PC-3 (cell line): ENCODE results near the gene KCNQ1OT1. TPM values are rescaled to one million over a fixed set of nuclear protein-coding genes. Genes with fewer than 3 reads are reported as not detected.

Experiments used
- ATAC-seq: fragments of 200-7000 bp; cut with Tn5 transposase; 2 replicates; pipeline ENCODE4 v1.9.1; 2020; ENCODE audit warnings: mild to moderate bottlenecking, moderate library complexity
- BruUV-seq: library from RNA; stranded (reverse); fragments of 400-500 nt; replicated peaks from 2 replicates; lab custom pipeline; 2021; lab: Mats Ljungman, UMichigan
- CTCF ChIA-PET: fragments of 300-600 bp; sonication (Branson Sonifier 250); formaldehyde crosslinking; loops from one replicate; lab custom pipeline; 2022; ENCODE audit warnings: antibody characterized with exemption; lab: Charles Lee
- POLR2A ChIA-PET: fragments of 300-600 bp; sonication (Branson Sonifier 250); formaldehyde crosslinking; loops from one replicate; lab custom pipeline; 2022; ENCODE audit warnings: antibody characterized with exemption; ENCODE audit not compliant: unreplicated experiment; lab: Charles Lee
- DNase-seq: peaks from one replicate; pipeline ENCODE4 v3.0.0-alpha.2; 2015
- H2AFZ ChIP-seq: fragments of 300-600 bp; sonication (generic); 2 replicates; pipeline ENCODE4 v1.6.0; 2016; ENCODE audit warnings: antibody characterized with exemption, low read length
- H3F3A ChIP-seq: fragments of 300-600 bp; sonication (generic); one replicate; pipeline ENCODE4 v1.6.0; 2017; ENCODE audit warnings: antibody characterized with exemption, low read length, control low read depth, mild to moderate bottlenecking; ENCODE audit not compliant: unreplicated experiment
- H3K27ac ChIP-seq: fragments of 300-600 bp; sonication (generic); 2 replicates; pipeline ENCODE4 v1.5.1; 2016; ENCODE audit warnings: mild to moderate bottlenecking, low read length
- H3K27me3 ChIP-seq: fragments of 300-600 bp; sonication (generic); 2 replicates; pipeline ENCODE4 v1.6.1; 2016; ENCODE audit warnings: low read length, mixed read lengths
- H3K36me3 ChIP-seq: fragments of 300-600 bp; sonication (generic); 2 replicates; pipeline ENCODE4 v1.6.1; 2016; ENCODE audit warnings: low read depth, mixed run types, low read length, mixed read lengths
- H3K4me1 ChIP-seq: fragments of 300-600 bp; sonication (generic); 2 replicates; pipeline ENCODE4 v1.5.1; 2016; ENCODE audit warnings: low read length; ENCODE audit not compliant: insufficient read depth
- H3K4me2 ChIP-seq: fragments of 300-600 bp; sonication (generic); 2 replicates; pipeline ENCODE4 v1.6.0; 2016; ENCODE audit warnings: low read length
- H3K4me3 ChIP-seq: fragments of 300-600 bp; sonication (generic); 2 replicates; pipeline ENCODE4 v1.5.1; 2016; ENCODE audit warnings: mild to moderate bottlenecking, low read length, mixed read lengths
- H3K79me2 ChIP-seq: fragments of 300-600 bp; sonication (generic); 2 replicates; pipeline ENCODE4 v1.6.1; 2017; ENCODE audit warnings: low read length, mixed read lengths
- H3K9ac ChIP-seq: fragments of 300-600 bp; sonication (generic); 2 replicates; pipeline ENCODE4 v1.6.0; 2016; ENCODE audit warnings: mild to moderate bottlenecking, low read length
- H3K9me2 ChIP-seq: fragments of 300-600 bp; sonication (generic); replicated peaks from 2 replicates; pipeline ENCODE4 v1.6.1; 2016; ENCODE audit warnings: mixed run types, low read length, mixed read lengths
- H3K9me3 ChIP-seq: fragments of 300-600 bp; sonication (generic); 2 replicates; pipeline ENCODE4 v1.6.1; 2016; ENCODE audit warnings: low read length, mixed read lengths
- H4K20me1 ChIP-seq: fragments of 300-600 bp; sonication (generic); 2 replicates; pipeline ENCODE4 v1.6.1; 2016; ENCODE audit warnings: low read length, mixed read lengths
- EZH2 ChIP-seq: fragments of 300-600 bp; sonication (generic); IDR thresholded peaks from one replicate; pipeline ENCODE4 v1.6.1; 2017; ENCODE audit warnings: antibody characterized with exemption, mild to moderate bottlenecking, low read length; ENCODE audit not compliant: unreplicated experiment
- EZH2phosphoT487 ChIP-seq: fragments of 300-600 bp; sonication (generic); IDR thresholded peaks from 2 replicates; pipeline ENCODE4 v1.6.1; 2018; ENCODE audit warnings: mild to moderate bottlenecking, antibody characterized with exemption, low read length, borderline replicate concordance
- intact Hi-C: fragments of 100-400 bp; cut with micrococcal nuclease; formaldehyde crosslinking; loops from 2 replicates; pipeline ENCODE4 v1.9.0; 2023
- total RNA-seq: library from RNA; depleted of rRNA; stranded (reverse); fragments of >200 nt; gene quantifications from 2 replicates; pipeline ENCODE4 v1.2.3, GENCODE V29; 2014
- TF ChIP-seq, protein P1 (sequence below): fragments of 300-600 bp; sonication (generic); conservative IDR thresholded peaks from 2 replicates; pipeline ENCODE4 v1.5.1; 2017; ENCODE audit warnings: antibody characterized with exemption, low read depth, mild to moderate bottlenecking, low read length

Gene KCNQ1OT1
- total RNA-seq, 1 experiment from 2014 or later = 1.5 TPM

DNA sequence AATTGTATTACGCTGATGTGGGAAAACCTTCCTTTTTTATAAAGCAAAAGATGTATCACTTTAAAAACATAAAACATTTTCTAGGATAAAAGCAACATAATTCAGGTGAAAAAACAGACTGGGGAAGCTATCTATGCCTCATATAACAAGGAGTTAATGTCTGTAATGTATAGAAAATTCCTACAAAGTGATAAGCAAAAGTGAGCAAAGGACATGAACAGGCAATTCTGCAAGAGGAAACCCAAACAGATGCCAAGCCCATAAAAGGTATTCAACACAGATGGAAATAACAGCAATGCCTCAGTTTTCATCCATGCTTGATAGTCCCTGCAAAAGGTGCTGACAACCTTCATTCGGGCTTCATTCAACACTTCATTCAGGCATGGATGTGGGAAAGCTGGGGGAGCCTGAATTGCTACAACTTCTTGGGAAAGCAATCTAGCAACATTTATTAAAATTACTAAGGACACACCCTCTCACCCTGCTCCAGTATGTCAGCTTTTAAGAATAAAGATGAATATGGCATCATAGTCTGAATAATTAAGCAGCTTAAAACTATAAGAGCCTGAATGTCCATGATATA is 39.3 kb downstream of the KCNQ1OT1 start:
- Histone ChIP-seq H3K9me2 (no peaks in the 10 kb centered on the region; the same call in 1 of the 2 replicates), H3K79me2 (no peaks in the 10 kb centered on the region), H4K20me1 (no peaks in the 10 kb centered on the region), H3K27me3 (no peaks in the 10 kb centered on the region), H2AFZ (no peak overlapping the region), H3K27ac (no peak overlapping the region), H3K4me3 (no peak overlapping the region), H3K36me3 (peaks cover 17% of the 10 kb centered on the region; the same call in 1 of the 2 replicates), H3K9me3 (peaks cover 12% of the 10 kb centered on the region; the same call in 1 of the 2 replicates), H3K4me2 (no peak overlapping the region), H3F3A (no peaks in the 10 kb centered on the region), H3K9ac (no peak overlapping the region), H3K4me1 (no peaks in the 10 kb centered on the region; the same call in 1 of the 2 replicates)
- DNase-seq (no peak), ATAC-seq (no peak)
- CTCF ChIA-PET = no interaction called here
- POLR2A ChIA-PET = no interaction called here
- BruUV-seq = no TSS peak
- TF ChIP-seq, protein P1, sequence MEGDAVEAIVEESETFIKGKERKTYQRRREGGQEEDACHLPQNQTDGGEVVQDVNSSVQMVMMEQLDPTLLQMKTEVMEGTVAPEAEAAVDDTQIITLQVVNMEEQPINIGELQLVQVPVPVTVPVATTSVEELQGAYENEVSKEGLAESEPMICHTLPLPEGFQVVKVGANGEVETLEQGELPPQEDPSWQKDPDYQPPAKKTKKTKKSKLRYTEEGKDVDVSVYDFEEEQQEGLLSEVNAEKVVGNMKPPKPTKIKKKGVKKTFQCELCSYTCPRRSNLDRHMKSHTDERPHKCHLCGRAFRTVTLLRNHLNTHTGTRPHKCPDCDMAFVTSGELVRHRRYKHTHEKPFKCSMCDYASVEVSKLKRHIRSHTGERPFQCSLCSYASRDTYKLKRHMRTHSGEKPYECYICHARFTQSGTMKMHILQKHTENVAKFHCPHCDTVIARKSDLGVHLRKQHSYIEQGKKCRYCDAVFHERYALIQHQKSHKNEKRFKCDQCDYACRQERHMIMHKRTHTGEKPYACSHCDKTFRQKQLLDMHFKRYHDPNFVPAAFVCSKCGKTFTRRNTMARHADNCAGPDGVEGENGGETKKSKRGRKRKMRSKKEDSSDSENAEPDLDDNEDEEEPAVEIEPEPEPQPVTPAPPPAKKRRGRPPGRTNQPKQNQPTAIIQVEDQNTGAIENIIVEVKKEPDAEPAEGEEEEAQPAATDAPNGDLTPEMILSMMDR = no peak
- TF ChIP-seq EZH2phosphoT487 (no peak), EZH2 (no peak)
- intact Hi-C loops = no loop called here

DNA sequence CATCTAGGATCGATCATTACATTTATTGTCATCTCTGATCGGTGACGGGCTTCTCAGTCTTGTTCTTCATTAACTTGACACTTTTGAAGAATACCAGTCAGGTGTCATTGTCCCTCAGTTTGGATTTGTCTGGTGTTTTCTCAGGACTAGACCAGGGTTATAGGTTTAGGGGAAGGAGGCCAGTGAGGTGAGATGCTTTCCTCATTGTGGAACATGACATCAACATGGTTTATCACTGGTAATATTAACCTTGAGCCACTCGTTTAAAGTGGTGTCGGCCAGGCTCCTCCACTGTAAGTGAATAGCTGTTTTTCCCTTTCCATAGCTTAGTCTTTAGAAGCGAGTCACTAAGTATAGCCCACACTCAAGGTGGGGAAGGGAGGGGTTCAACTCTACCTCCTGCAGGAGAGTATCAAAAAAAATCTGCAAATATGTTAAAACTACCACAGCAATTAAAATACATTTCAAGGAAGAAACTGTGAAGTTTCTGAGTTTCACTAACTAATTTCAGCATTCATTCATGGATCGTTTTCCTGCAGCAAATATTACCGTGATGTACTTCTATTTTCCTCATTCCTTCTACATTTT is 42.0 kb downstream of the KCNQ1OT1 start:
- no peak overlapping the region for H3K4me3 ChIP-seq
- H3K4me2 ChIP-seq = no peak overlapping the region
- DNase-seq (no peak), ATAC-seq (no peak)
- no peaks in the 10 kb centered on the region for H3K27me3 ChIP-seq
- H3K4me1 ChIP-seq = no peaks in the 10 kb centered on the region; the same call in 1 of the 2 replicates
- no TSS peak for BruUV-seq
- no peaks in the 10 kb centered on the region for H3K79me2 ChIP-seq
- no peak overlapping the region for H2AFZ ChIP-seq
- TF ChIP-seq, protein P1 = no peak
- no peak for TF ChIP-seq EZH2phosphoT487
- no peak for TF ChIP-seq EZH2
- no peak overlapping the region for H3K27ac ChIP-seq
- no peaks in the 10 kb centered on the region for H4K20me1 ChIP-seq
- CTCF ChIA-PET = no interaction called here
- peaks cover 14% of the 10 kb centered on the region; the same call in 1 of the 2 replicates for H3K36me3 ChIP-seq
- peaks cover 12% of the 10 kb centered on the region; the same call in 1 of the 2 replicates for H3K9me3 ChIP-seq
- no peaks in the 10 kb centered on the region; the same call in 1 of the 2 replicates for H3K9me2 ChIP-seq
- intact Hi-C loops = no loop called here
- H3F3A ChIP-seq = no peaks in the 10 kb centered on the region
- POLR2A ChIA-PET = no interaction called here
- no peak overlapping the region for H3K9ac ChIP-seq

DNA sequence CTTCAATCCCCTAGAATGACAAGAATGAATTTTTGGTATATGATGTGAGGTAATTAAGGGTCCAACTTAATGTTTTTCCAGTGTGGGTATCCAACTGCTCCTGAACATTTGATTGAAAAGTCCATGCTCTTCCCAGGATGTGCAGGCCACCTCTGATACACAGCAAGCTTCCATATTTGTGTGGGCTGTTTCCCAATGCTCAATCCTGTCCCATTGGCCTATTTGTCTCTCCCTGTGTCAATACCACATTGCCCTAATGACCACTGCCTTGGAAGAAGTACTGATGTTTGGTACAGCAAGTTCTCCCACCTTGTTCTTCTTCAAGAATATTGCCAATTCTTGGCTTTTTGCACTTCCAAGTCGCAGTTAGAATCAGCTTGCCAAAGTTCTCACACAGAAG is 42.9 kb downstream of the KCNQ1OT1 start:
- Histone ChIP-seq H3K27me3 (no peaks in the 10 kb centered on the region), H3K4me2 (no peak overlapping the region), H3K36me3 (peaks cover 14% of the 10 kb centered on the region; the same call in 1 of the 2 replicates), H2AFZ (no peak overlapping the region), H4K20me1 (no peaks in the 10 kb centered on the region), H3K27ac (no peak overlapping the region), H3K9me2 (no peaks in the 10 kb centered on the region; the same call in 1 of the 2 replicates), H3K4me3 (no peak overlapping the region), H3K4me1 (no peaks in the 10 kb centered on the region; the same call in 1 of the 2 replicates), H3K79me2 (no peaks in the 10 kb centered on the region), H3K9me3 (peaks cover 12% of the 10 kb centered on the region; the same call in 1 of the 2 replicates), H3F3A (no peaks in the 10 kb centered on the region), H3K9ac (no peak overlapping the region)
- CTCF ChIA-PET = no interaction called here
- ATAC-seq (no peak), DNase-seq (no peak)
- no peak for TF ChIP-seq EZH2
- intact Hi-C loops = no loop called here
- POLR2A ChIA-PET = no interaction called here
- BruUV-seq = no TSS peak
